ENCODE results near the gene PXDN. TPM values are rescaled to one million over a fixed set of nuclear protein-coding genes. Genes with fewer than 3 reads are reported as not detected.

PXDN gene
- total and polyA plus RNA-seq, 8 donors, result 2.0 to 21.1 (median 4.2) TPM

GRCh38 chr2:1654696-1655374, 89.5 kb downstream of the PXDN start:
- H3K27ac ChIP-seq, result no peak overlapping the region
- no peaks in the 10 kb centered on the region for H3K27me3 ChIP-seq
- no peak for TF ChIP-seq CTCF (IDR thresholded peaks at IDR 0.05)
- intact Hi-C loops (cut with DNase I), result no loop called here
- H3K36me3 ChIP-seq, result no peaks in the 10 kb centered on the region
- no peaks in the 10 kb centered on the region for H3K4me1 ChIP-seq
- no peak for DNase-seq
- no peak for FAIRE-seq
- no peaks in the 10 kb centered on the region for H3K9me3 ChIP-seq
- WGBS, 2 donors, result 71 to 76% methylated on average over 8 of the region's 8 CpGs
- no peak for ATAC-seq
- no peak overlapping the region for H3K4me3 ChIP-seq

- H3K27ac ChIP-seq, result no peak overlapping the region
- 72 to 80% methylated on average over 14 of the region's 14 CpGs for WGBS, 2 donors
- no peak for TF ChIP-seq CTCF (IDR thresholded peaks at IDR 0.05)
- H3K4me1 ChIP-seq, result no peaks in the 10 kb centered on the region
- no peaks in the 10 kb centered on the region for H3K27me3 ChIP-seq
- DNase-seq, result no peak
- FAIRE-seq, result no peak
- intact Hi-C loops (cut with DNase I), result no loop called here
- H3K9me3 ChIP-seq, result no peaks in the 10 kb centered on the region
- H3K36me3 ChIP-seq, result no peaks in the 10 kb centered on the region
- ATAC-seq, result peak in 1 of 4 donors; percentile 23
- H3K4me3 ChIP-seq, result no peak overlapping the region
These were observed 90.2 kb downstream of the PXDN start for GRCh38 chr2:1653956-1654695.

DNA sequence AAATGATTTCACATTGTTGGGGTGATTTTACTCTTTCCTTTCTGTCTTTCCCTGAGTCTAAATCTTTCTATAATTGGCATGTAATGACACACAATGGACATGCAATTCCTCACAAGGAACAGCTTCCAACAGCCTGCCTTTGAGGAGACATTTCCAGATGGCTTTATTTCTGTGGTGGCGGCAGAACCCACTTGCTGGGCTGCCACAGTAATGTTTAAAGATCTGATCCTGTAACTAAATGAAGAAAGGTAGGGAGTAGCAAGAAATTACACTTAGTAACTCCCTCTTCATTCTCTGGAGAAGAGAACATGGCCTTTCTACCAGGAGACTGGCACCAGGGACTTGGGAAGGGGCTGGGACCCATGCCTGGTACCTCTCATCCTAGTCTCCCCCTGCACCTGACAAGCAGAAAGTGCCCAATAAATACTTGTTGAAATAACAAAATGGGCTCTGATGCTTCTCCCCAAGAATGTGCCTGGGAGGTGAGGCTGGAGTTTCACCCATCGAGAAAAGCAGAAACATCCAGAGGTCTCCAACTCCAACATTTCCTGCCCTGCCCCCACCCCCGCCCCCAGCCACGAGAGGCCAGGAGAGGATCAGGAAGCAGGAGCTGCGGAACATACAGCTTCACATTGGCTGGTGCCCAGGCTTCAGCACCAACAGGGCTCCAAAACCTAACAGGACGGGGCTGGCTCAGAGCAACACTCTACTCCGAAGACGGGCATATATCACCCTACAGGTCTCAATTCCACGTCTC, 92.1 kb downstream of the PXDN start:
- no peak for ATAC-seq

More for the DNA sequence above, 92.1 kb downstream of the PXDN start:
- H3K4me1 ChIP-seq, result no peaks in the 10 kb centered on the region
- DNase-seq, result no peak
- no peak overlapping the region for H3K4me3 ChIP-seq
- no peaks in the 10 kb centered on the region for H3K36me3 ChIP-seq
- H3K27me3 ChIP-seq, result no peaks in the 10 kb centered on the region
- WGBS, 2 donors, result 58 to 76% methylated on average over 9 of the region's 9 CpGs
- no peak for TF ChIP-seq CTCF (IDR thresholded peaks at IDR 0.05)
- H3K27ac ChIP-seq, result no peak overlapping the region
- no peaks in the 10 kb centered on the region for H3K9me3 ChIP-seq
- FAIRE-seq, result no peak
- intact Hi-C loops (cut with DNase I), result no loop called here
